GM12878 (cell line): ENCODE results near the gene ATP6V1F.
A peak's percentile ranks its signal among the peaks of the same experiment; 100 is the strongest.

Experiments used
- CTCF ChIP-seq, 3 experiments: IDR thresholded peaks in 2 of 3; conservative IDR thresholded peaks in 1 of 3; 2 replicates each; pipeline ENCODE4 v1.5.1; 2011; ENCODE audit warnings: low read depth in 3 of 3, low read length in 3 of 3, mild to moderate bottlenecking in 3 of 3, control low read depth in 2 of 3, moderate library complexity in 2 of 3, inconsistent platforms in 1 of 3, mixed read lengths in 1 of 3; ENCODE audit not compliant: control insufficient read depth in 2 of 3, insufficient read depth in 1 of 3; ENCODE audit errors: extremely low read depth in 1 of 3
- MEF2B ChIP-seq: fragments of 450-650 bp; IDR thresholded peaks from 2 replicates; pipeline ENCODE4 v1.6.1; 2018; ENCODE audit warnings: mild to moderate bottlenecking, moderate library complexity; ENCODE audit not compliant: partially characterized antibody, poor library complexity, severe bottlenecking
- MLLT1 ChIP-seq: fragments of 450-650 bp; IDR thresholded peaks from 2 replicates; pipeline ENCODE4 v1.6.1; 2016; ENCODE audit warnings: mild to moderate bottlenecking
- POLR2A ChIP-seq: IDR thresholded peaks from 2 replicates; pipeline ENCODE4 v1.6.1; 2011; ENCODE audit warnings: low read depth, mild to moderate bottlenecking, low read length
- POLR2AphosphoS5 ChIP-seq: IDR thresholded peaks from 2 replicates; pipeline ENCODE4 v1.6.1; 2011; ENCODE audit warnings: mild to moderate bottlenecking, low read length, inconsistent platforms
- TARDBP ChIP-seq: IDR thresholded peaks from 2 replicates; pipeline ENCODE4 v1.6.1; 2016; ENCODE audit warnings: borderline replicate concordance
- USF2 ChIP-seq: IDR thresholded peaks from 2 replicates; pipeline ENCODE4 v1.6.1; 2011; ENCODE audit warnings: low read depth, low read length, improper control_type of control experiment, borderline replicate concordance
- ZNF274 ChIP-seq: IDR thresholded peaks from one replicate; pipeline ENCODE4 v1.8.0; 2011; ENCODE audit not compliant: insufficient read length, insufficient read depth
- TF ChIP-seq, protein P1 (sequence below): IDR thresholded peaks from 2 replicates; pipeline ENCODE4 v1.6.1; 2012; ENCODE audit warnings: low read depth, low read length, improper control_type of control experiment

DNA sequence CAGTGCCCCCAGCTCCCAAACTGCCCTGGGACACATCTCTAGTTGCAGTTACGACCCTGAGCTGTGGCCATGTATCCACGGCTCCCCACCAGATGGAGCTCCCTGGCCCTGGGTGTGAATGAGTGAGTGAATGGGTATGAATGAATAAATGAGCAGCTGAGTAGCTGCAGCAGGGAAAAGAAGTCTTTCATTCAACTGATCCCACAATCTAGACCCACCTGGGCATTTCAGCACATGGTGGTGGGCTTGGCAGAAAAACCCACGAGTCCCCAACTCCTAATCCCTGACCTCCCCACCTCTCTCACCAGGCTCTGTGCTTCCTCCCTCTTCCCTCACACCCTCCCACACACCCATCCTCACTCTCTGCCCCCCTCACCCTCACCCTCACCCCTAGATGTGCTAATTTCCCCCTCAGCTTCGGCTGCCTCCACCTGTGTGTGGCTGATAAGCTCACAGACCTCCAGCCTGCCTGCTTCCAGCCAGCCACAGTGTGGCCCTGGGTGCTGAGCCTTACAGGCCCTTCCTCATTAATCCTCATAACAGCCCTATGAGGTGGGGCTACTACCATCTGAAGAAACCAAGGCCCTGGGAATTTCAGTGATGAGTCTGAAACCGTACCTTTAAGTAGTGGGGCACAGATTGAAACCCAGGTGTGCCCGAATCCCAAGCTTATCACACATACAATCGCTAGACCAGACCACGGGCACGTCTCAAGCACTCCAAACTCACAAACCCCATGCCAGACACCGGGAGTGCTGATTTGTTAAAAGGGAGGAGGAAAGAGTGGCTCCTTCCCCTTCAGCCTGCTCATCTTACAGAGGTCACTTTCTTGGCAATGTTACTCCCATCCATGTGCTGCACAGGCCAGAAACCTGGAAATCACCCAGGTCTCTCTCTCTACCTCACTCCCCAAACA is 2.2 kb upstream of the ATP6V1F start:
- no peak for TF ChIP-seq POLR2AphosphoS5
- TF ChIP-seq ZNF274 = no peak
- TF ChIP-seq, protein P1, sequence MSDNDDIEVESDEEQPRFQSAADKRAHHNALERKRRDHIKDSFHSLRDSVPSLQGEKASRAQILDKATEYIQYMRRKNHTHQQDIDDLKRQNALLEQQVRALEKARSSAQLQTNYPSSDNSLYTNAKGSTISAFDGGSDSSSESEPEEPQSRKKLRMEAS = no peak
- TF ChIP-seq MEF2B = no peak
- no peak for TF ChIP-seq TARDBP
- no peak for TF ChIP-seq POLR2A
- peak in 2 of 3 experiments; percentile 6 to 16; a peak in 1 of 6 replicates for TF ChIP-seq CTCF (IDR thresholded peaks at IDR 0.05 in 2 of 3, conservative IDR thresholded peaks at IDR 0.05 in 1 of 3; ENCODE audit: control insufficient read depth in 2 of 3, extremely low read depth in 1 of 3, insufficient read depth in 1 of 3, low read depth in 3 of 3, low read length in 3 of 3)
- TF ChIP-seq MLLT1 = no peak
- TF ChIP-seq USF2 = no peak
